ENCODE data around the gene KCNQ1OT1. TPM values are rescaled to one million over a fixed set of nuclear protein-coding genes. Genes with fewer than 3 reads are reported as not detected.

The KCNQ1OT1 gene
- total and polyA plus RNA-seq, 4 donors = 0.05 to 4.9 (median 0.61) TPM

DNA sequence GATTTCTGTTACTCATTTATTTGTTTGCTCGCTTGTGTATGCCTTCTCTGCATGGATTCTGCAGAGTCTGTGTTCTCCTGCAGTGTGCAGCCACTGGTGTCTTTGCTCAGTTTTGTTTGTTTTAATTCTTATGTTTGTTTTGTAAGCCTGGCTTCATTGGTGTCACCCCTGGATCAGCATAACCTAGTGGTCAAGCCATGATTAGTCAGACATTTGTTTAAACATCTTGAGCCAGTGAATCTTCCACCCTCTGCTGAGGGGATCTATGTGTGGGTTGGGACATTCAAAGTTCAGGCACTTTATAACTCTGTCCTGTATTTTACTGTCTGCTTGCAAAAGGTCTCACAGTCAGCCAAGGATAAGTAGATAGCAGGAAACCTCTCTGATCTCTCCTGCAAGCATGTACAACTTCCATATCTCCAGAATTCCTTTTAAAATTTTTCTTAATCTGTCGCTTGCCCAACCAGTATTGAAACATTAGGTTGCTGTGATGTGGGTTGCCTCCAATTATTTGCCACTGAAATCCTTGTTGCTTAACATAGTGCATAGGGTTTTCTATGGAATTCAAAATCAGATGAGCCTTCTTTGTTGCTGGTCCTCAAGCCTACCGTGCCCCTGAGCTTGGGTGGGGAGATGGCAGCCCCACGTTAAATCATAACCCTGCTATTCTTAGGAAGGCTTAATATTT lies 86.8 kb downstream of the KCNQ1OT1 start:
- H3K4me1 ChIP-seq (ENCODE audit: control insufficient read depth in 4 of 4, insufficient read depth in 4 of 4, low read length in 3 of 4) = no peaks in the 10 kb centered on the region
- H3K9ac ChIP-seq (ENCODE audit: low read depth in 1 of 2, low read length in 2 of 2) = no peak overlapping the region
- no peak overlapping the region for H3K27ac ChIP-seq (ENCODE audit: low read depth in 1 of 2, low read length in 2 of 2)
- no peak for DNase-seq (ENCODE audit: low spot score)
- H3K9me3 ChIP-seq (ENCODE audit: control insufficient read depth in 4 of 4, low read length in 3 of 4) = peaks cover 0 to 1% (median 0%) of the 10 kb centered on the region in 4 donors
- H3K27me3 ChIP-seq (ENCODE audit: control insufficient read depth in 4 of 4, insufficient read depth in 4 of 4, low read length in 3 of 4) = no peaks in the 10 kb centered on the region
- no peak overlapping the region for H3K4me3 ChIP-seq (ENCODE audit: low read depth in 1 of 3, low read length in 3 of 3)
- 68% methylated on average over 4 of the region's 4 CpGs for WGBS
- no peaks in the 10 kb centered on the region for H3K36me3 ChIP-seq (ENCODE audit: control insufficient read depth in 4 of 4, insufficient read depth in 3 of 4, low read depth in 1 of 4, low read length in 3 of 4)
- peak in 1 of 2 donors; percentile 14 for TF ChIP-seq HNF4A (conservative IDR thresholded peaks at IDR 0.05)
- no peak for TF ChIP-seq FOXA1 (IDR thresholded peaks at IDR 0.05)

- Histone ChIP-seq H3K4me1 (ENCODE audit: control insufficient read depth in 4 of 4, insufficient read depth in 4 of 4, low read length in 3 of 4) (no peaks in the 10 kb centered on the region), H3K9ac (ENCODE audit: low read depth in 1 of 2, low read length in 2 of 2) (no peak overlapping the region), H3K27ac (ENCODE audit: low read depth in 1 of 2, low read length in 2 of 2) (no peak overlapping the region), H3K4me3 (ENCODE audit: low read depth in 1 of 3, low read length in 3 of 3) (no peak overlapping the region), H3K36me3 (ENCODE audit: control insufficient read depth in 4 of 4, insufficient read depth in 3 of 4, low read depth in 1 of 4, low read length in 3 of 4) (no peaks in the 10 kb centered on the region), H3K27me3 (ENCODE audit: control insufficient read depth in 4 of 4, insufficient read depth in 4 of 4, low read length in 3 of 4) (no peaks in the 10 kb centered on the region), H3K9me3 (ENCODE audit: control insufficient read depth in 4 of 4, low read length in 3 of 4) (peaks cover 0 to 1% (median 0%) of the 10 kb centered on the region in 4 donors)
- DNase-seq (ENCODE audit: low spot score) = no peak
- TF ChIP-seq HNF4A (conservative IDR thresholded peaks at IDR 0.05) (no peak), CTCF (IDR thresholded peaks at IDR 0.05; ENCODE audit: low read depth, low read length, missing input control) (no peak), TAF1 (conservative IDR thresholded peaks at IDR 0.05) (no peak)
- TF ChIP-seq, protein P1, sequence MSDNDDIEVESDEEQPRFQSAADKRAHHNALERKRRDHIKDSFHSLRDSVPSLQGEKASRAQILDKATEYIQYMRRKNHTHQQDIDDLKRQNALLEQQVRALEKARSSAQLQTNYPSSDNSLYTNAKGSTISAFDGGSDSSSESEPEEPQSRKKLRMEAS (IDR thresholded peaks at IDR 0.05) = no peak
- WGBS = 81% methylated on average over 2 of the region's 2 CpGs
Measured at GRCh38 chr11:2609345-2609744, 90.4 kb downstream of the KCNQ1OT1 start.

GRCh38 chr11:2599561-2600189 lies 100.1 kb downstream of the KCNQ1OT1 start:
- WGBS = 79% methylated on average over 8 of the region's 8 CpGs
- Histone ChIP-seq H3K4me3 (ENCODE audit: low read depth in 1 of 3, low read length in 3 of 3) (no peak overlapping the region), H3K9me3 (ENCODE audit: control insufficient read depth in 4 of 4, low read length in 3 of 4) (peaks cover 0 to 11% (median 0%) of the 10 kb centered on the region in 4 donors), H3K27me3 (ENCODE audit: control insufficient read depth in 4 of 4, insufficient read depth in 4 of 4, low read length in 3 of 4) (peaks cover 0 to 2% (median 0%) of the 10 kb centered on the region in 4 donors), H3K4me1 (ENCODE audit: control insufficient read depth in 4 of 4, insufficient read depth in 4 of 4, low read length in 3 of 4) (no peaks in the 10 kb centered on the region), H3K36me3 (ENCODE audit: control insufficient read depth in 4 of 4, insufficient read depth in 3 of 4, low read depth in 1 of 4, low read length in 3 of 4) (no peaks in the 10 kb centered on the region), H3K27ac (ENCODE audit: low read depth in 1 of 2, low read length in 2 of 2) (no peak overlapping the region), H3K9ac (ENCODE audit: low read depth in 1 of 2, low read length in 2 of 2) (no peak overlapping the region)
- DNase-seq (ENCODE audit: low spot score) = no peak
- no peak for TF ChIP-seq NR2F2 (IDR thresholded peaks at IDR 0.05)
- no peak for TF ChIP-seq SP1 (IDR thresholded peaks at IDR 0.05)
- TF ChIP-seq HNF4G (IDR thresholded peaks at IDR 0.05) = no peak
- TF ChIP-seq GABPA (IDR thresholded peaks at IDR 0.05 in 1 of 2, conservative IDR thresholded peaks at IDR 0.05 in 1 of 2) = no peak

DNA sequence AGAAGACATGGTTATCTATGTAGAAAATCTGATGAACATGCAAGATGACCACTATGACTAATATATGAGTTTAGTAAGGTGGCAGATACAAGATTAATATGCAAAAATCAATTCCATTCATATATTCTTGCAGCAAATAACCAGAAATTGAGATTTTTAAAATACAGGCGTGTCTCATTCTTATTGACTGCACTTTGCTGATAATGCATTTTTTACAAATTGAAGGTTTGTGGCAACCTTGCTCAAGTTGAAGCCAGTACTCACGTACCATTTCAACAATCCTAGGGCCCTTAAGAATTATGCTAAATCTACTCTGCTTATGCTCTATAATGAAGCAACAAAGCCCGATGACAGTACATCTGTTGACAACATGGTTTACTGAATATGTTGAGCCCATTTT lies 104.6 kb downstream of the KCNQ1OT1 start:
- H3K27me3 ChIP-seq (ENCODE audit: control insufficient read depth in 4 of 4, insufficient read depth in 4 of 4, low read length in 3 of 4) = peaks cover 0 to 2% (median 0%) of the 10 kb centered on the region in 4 donors
- no peaks in the 10 kb centered on the region for H3K36me3 ChIP-seq (ENCODE audit: control insufficient read depth in 4 of 4, insufficient read depth in 3 of 4, low read depth in 1 of 4, low read length in 3 of 4)
- no peak overlapping the region for H3K9ac ChIP-seq (ENCODE audit: low read depth in 1 of 2, low read length in 2 of 2)
- H3K4me3 ChIP-seq (ENCODE audit: low read depth in 1 of 3, low read length in 3 of 3) = no peak overlapping the region
- no peaks in the 10 kb centered on the region for H3K4me1 ChIP-seq (ENCODE audit: control insufficient read depth in 4 of 4, insufficient read depth in 4 of 4, low read length in 3 of 4)
- WGBS = 81% methylated on average over 3 of the region's 3 CpGs
- H3K9me3 ChIP-seq (ENCODE audit: control insufficient read depth in 4 of 4, low read length in 3 of 4) = peaks cover 0 to 11% (median 0%) of the 10 kb centered on the region in 4 donors
- no peak for DNase-seq (ENCODE audit: low spot score)
- H3K27ac ChIP-seq (ENCODE audit: low read depth in 1 of 2, low read length in 2 of 2) = no peak overlapping the region
- TF ChIP-seq JUND (IDR thresholded peaks at IDR 0.05) (no peak), FOXA2 (IDR thresholded peaks at IDR 0.05) (no peak), CTCF (IDR thresholded peaks at IDR 0.05; ENCODE audit: low read depth, low read length, missing input control) (no peak), NR2F2 (IDR thresholded peaks at IDR 0.05) (no peak), SP1 (IDR thresholded peaks at IDR 0.05) (no peak), YY1 (IDR thresholded peaks at IDR 0.05) (no peak), RAD21 (IDR thresholded peaks at IDR 0.05) (no peak), FOXA1 (IDR thresholded peaks at IDR 0.05) (no peak)
- TF ChIP-seq, protein P2, sequence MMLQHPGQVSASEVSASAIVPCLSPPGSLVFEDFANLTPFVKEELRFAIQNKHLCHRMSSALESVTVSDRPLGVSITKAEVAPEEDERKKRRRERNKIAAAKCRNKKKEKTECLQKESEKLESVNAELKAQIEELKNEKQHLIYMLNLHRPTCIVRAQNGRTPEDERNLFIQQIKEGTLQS (IDR thresholded peaks at IDR 0.05) = no peak
- TF ChIP-seq, protein P1 (IDR thresholded peaks at IDR 0.05) = no peak
